Stimulated activated CD8-positive, alpha-beta memory T cell treated with anti-CD3 and anti-CD28 coated beads, Interleukin-7, amount 100 ng/mL, for 48 hours (primary cell): ENCODE measurements around the gene AACS.
"Not testable (repeated sequence)": the region's sequence is repeated elsewhere in the genome, so short reads cannot be mapped to it uniquely, and the experiment has no call there.

Experiments used
- DNase-seq, 2 donors: peaks; one replicate each; pipeline ENCODE4 v3.0.0-alpha.2; 2020; ENCODE audit warnings: low read depth in 1 of 2; ENCODE audit errors: extremely low read depth in 1 of 2

AACS gene

GRCh38 chr12:125120566-125120965 is 55.3 kb downstream of the AACS start:
- no peak for DNase-seq

GRCh38 chr12:125121106-125121505 is 55.9 kb downstream of the AACS start:
- no peak for DNase-seq

- DNase-seq: no peak
Observed at GRCh38 chr12:125122668-125123067, 57.4 kb downstream of the AACS start.

GRCh38 chr12:125124320-125124966 is 59.2 kb downstream of the AACS start:
- DNase-seq: no peak

GRCh38 chr12:125125271-125125670 is 60.0 kb downstream of the AACS start:
- no peak for DNase-seq

GRCh38 chr12:125128439-125129178 is 63.4 kb downstream of the AACS start:
- DNase-seq: no peak

GRCh38 chr12:125129179-125129571 is 63.9 kb downstream of the AACS start:
- no peak for DNase-seq

- no peak for DNase-seq
Observed at GRCh38 chr12:125129591-125130255, 64.5 kb downstream of the AACS start.

GRCh38 chr12:125131958-125132357 is 66.7 kb downstream of the AACS start:
- no peak for DNase-seq

- no peak for DNase-seq
Observed at GRCh38 chr12:125132698-125133400, 67.6 kb downstream of the AACS start.

- DNase-seq: no peak
Observed at GRCh38 chr12:125133616-125134015, 68.4 kb downstream of the AACS start.

GRCh38 chr12:125134576-125134975 is 69.3 kb downstream of the AACS start:
- DNase-seq: no peak

GRCh38 chr12:125135906-125136305 is 70.7 kb downstream of the AACS start:
- DNase-seq: no peak

- no peak for DNase-seq
Observed at GRCh38 chr12:125136702-125137101, 71.5 kb downstream of the AACS start.

- DNase-seq: no peak
Observed at GRCh38 chr12:125137766-125138344, 72.6 kb downstream of the AACS start.

GRCh38 chr12:125140279-125141209 is 75.3 kb downstream of the AACS start:
- DNase-seq: no peak

- not testable (repeated sequence) for DNase-seq
Observed at GRCh38 chr12:125141210-125141573, 76.0 kb downstream of the AACS start.

GRCh38 chr12:125142601-125143000 is 77.4 kb downstream of the AACS start:
- DNase-seq: no peak

GRCh38 chr12:125143491-125143890 is 78.3 kb downstream of the AACS start:
- DNase-seq: no peak

GRCh38 chr12:125145196-125145595 is 80.0 kb downstream of the AACS start:
- no peak for DNase-seq
